Measurements from ENCODE around the gene UBAP1L. TPM values are rescaled to one million over a fixed set of nuclear protein-coding genes. Genes with fewer than 3 reads are reported as not detected.

The UBAP1L gene
- polyA plus RNA-seq, 1 donor (not counting 4 experiments of a cell fraction or from before 2014, with no cell fraction given) = 0.55 TPM

DNA sequence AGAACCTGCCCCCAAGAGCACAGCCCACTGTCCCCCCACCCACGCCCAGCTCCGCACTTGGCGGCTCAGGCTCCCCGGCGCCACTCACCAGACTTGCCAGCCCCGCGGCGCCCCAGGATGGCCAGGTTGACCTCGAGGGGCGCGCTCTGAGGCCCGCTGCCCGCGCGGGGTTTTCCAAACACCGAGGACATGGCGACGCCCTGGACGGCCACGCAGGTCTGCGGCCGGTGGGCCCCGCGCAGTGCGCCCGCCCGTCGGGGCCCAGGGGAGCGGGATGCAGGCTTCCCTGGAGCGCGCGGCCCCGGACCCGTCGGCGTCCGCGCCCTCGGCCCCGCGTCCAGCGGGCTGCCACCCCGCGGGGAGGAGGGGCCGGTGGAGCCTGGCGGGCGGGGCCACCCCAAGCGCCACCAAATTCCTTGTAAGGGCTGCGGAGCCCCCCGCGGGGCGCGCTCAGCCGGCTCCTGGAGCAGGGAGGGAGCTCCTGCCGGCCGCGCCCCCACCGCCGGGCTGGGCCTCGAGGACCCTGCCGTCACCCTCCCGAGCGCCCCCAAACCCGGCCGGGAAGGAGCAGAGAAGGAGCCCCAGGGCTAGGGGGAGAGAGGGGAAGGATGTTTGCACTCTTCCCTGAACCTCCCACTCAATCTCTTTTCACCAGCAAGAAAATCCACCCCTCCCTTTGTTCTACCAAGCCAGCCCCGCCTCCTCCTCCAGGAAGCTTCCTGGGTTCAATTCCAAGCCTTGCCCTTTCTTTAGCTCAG, 47.2 kb downstream of the UBAP1L start, which contains the start of gene RASL12:
Gene RASL12 (minus strand): TSS at position 347 of the 758 bp plus-strand sequence. CDS start 156 bp downstream, at position 191.
- H3K9me1 ChIP-seq (ENCODE audit: control insufficient read depth, extremely low read depth, insufficient read depth, low read length) = no peaks in the 10 kb centered on the region
- dilution Hi-C loops (cut with MboI; ENCODE audit: extremely low pct_ligation_motif_present, low sequenced_read_pairs) = no loop called here
- peak; percentile 32 for TF ChIP-seq EZH2 (IDR thresholded peaks at IDR 0.05; ENCODE audit: low read length)
- TF ChIP-seq, protein P1, sequence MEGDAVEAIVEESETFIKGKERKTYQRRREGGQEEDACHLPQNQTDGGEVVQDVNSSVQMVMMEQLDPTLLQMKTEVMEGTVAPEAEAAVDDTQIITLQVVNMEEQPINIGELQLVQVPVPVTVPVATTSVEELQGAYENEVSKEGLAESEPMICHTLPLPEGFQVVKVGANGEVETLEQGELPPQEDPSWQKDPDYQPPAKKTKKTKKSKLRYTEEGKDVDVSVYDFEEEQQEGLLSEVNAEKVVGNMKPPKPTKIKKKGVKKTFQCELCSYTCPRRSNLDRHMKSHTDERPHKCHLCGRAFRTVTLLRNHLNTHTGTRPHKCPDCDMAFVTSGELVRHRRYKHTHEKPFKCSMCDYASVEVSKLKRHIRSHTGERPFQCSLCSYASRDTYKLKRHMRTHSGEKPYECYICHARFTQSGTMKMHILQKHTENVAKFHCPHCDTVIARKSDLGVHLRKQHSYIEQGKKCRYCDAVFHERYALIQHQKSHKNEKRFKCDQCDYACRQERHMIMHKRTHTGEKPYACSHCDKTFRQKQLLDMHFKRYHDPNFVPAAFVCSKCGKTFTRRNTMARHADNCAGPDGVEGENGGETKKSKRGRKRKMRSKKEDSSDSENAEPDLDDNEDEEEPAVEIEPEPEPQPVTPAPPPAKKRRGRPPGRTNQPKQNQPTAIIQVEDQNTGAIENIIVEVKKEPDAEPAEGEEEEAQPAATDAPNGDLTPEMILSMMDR (optimal IDR thresholded peaks at IDR 0.05 in 1 of 3, IDR thresholded peaks at IDR 0.05 in 1 of 3, conservative IDR thresholded peaks at IDR 0.05 in 1 of 3; ENCODE audit: extremely low read depth in 1 of 3, insufficient read depth in 2 of 3, low read length in 3 of 3) = no peak
- H2AFZ ChIP-seq (ENCODE audit: control insufficient read depth, low read length) = no peak within 1 kb of the TSS
- H3K4me1 ChIP-seq (ENCODE audit: control insufficient read depth, extremely low read depth, insufficient read depth, low read length) = no peaks in the 10 kb centered on the region
- H4K20me1 ChIP-seq (ENCODE audit: control insufficient read depth, extremely low read depth, insufficient read depth, low read length) = no peaks in the 10 kb centered on the region
- no peak within 1 kb of the TSS for H3K4me3 ChIP-seq (ENCODE audit: control insufficient read depth in 2 of 3, extremely low read depth in 1 of 3, insufficient read depth in 2 of 3, low read depth in 1 of 3, low read length in 3 of 3)
- no peak within 1 kb of the TSS for H3K4me2 ChIP-seq (ENCODE audit: control insufficient read depth, extremely low read depth, insufficient read depth, low read depth, low read length)
- no peak for DNase-seq (ENCODE audit: low read depth, low spot score)
- H3K36me3 ChIP-seq (ENCODE audit: control insufficient read depth in 2 of 2, extremely low read depth in 1 of 2, insufficient read depth in 2 of 2, low read length in 2 of 2) = no peaks in the 10 kb centered on the region
- no peaks in the 10 kb centered on the region for H3K9me3 ChIP-seq (ENCODE audit: control insufficient read depth, low read depth, low read length)
- FAIRE-seq = no peak
- no peak within 1 kb of the TSS for H3K9ac ChIP-seq (ENCODE audit: control insufficient read depth, extremely low read depth, insufficient read depth, low read length)
- no peaks in the 10 kb centered on the region for H3K79me2 ChIP-seq (ENCODE audit: control insufficient read depth, insufficient read depth, low read length)
- peaks cover 35% of the 10 kb centered on the region for H3K27me3 ChIP-seq (ENCODE audit: control insufficient read depth, extremely low read depth, insufficient read depth, low read length)
- H3K27ac ChIP-seq (ENCODE audit: control insufficient read depth, insufficient read depth, low read length) = no peak within 1 kb of the TSS

DNA sequence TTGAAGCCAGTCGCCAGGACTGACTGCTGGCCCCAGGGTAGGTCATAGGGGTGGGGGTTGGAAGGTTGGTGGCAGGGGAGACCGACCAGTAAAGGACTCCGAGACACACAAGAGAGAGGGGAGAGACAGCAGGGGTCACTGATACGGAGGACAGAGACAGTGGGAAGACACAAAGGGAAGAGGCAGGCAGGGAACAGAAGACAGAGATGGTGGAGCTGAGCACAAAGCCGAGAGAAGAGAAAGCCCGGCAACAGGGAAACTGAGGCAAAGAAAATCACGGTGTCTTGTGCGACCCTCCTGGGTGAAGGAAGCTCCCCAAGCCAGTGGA, 47.7 kb downstream of the UBAP1L start:
- Histone ChIP-seq H3K4me1 (ENCODE audit: control insufficient read depth, extremely low read depth, insufficient read depth, low read length) (no peaks in the 10 kb centered on the region), H3K79me2 (ENCODE audit: control insufficient read depth, insufficient read depth, low read length) (no peaks in the 10 kb centered on the region), H3K9me1 (ENCODE audit: control insufficient read depth, extremely low read depth, insufficient read depth, low read length) (no peaks in the 10 kb centered on the region), H3K27ac (ENCODE audit: control insufficient read depth, insufficient read depth, low read length) (no peak overlapping the region), H3K4me3 (ENCODE audit: control insufficient read depth in 2 of 3, extremely low read depth in 1 of 3, insufficient read depth in 2 of 3, low read depth in 1 of 3, low read length in 3 of 3) (no peak overlapping the region), H2AFZ (ENCODE audit: control insufficient read depth, low read length) (no peak overlapping the region), H3K9me3 (ENCODE audit: control insufficient read depth, low read depth, low read length) (no peaks in the 10 kb centered on the region), H4K20me1 (ENCODE audit: control insufficient read depth, extremely low read depth, insufficient read depth, low read length) (no peaks in the 10 kb centered on the region), H3K27me3 (ENCODE audit: control insufficient read depth, extremely low read depth, insufficient read depth, low read length) (peaks cover 35% of the 10 kb centered on the region), H3K9ac (ENCODE audit: control insufficient read depth, extremely low read depth, insufficient read depth, low read length) (no peak overlapping the region), H3K36me3 (ENCODE audit: control insufficient read depth in 2 of 2, extremely low read depth in 1 of 2, insufficient read depth in 2 of 2, low read length in 2 of 2) (no peaks in the 10 kb centered on the region), H3K4me2 (ENCODE audit: control insufficient read depth, extremely low read depth, insufficient read depth, low read depth, low read length) (no peak overlapping the region)
- dilution Hi-C loops (cut with MboI; ENCODE audit: extremely low pct_ligation_motif_present, low sequenced_read_pairs) = no loop called here
- FAIRE-seq (no peak), DNase-seq (ENCODE audit: low read depth, low spot score) (no peak)
- no peak for TF ChIP-seq EZH2 (IDR thresholded peaks at IDR 0.05; ENCODE audit: low read length)
- TF ChIP-seq, protein P1 (optimal IDR thresholded peaks at IDR 0.05 in 1 of 3, IDR thresholded peaks at IDR 0.05 in 1 of 3, conservative IDR thresholded peaks at IDR 0.05 in 1 of 3; ENCODE audit: extremely low read depth in 1 of 3, insufficient read depth in 2 of 3, low read length in 3 of 3) = no peak

All from keratinocyte (primary cell).